ENCODE measurements around the gene SLC22A23.

The SLC22A23 gene

GRCh38 chr6:3237761-3238662 lies 218.8 kb downstream of the SLC22A23 start:
- H3K27me3 ChIP-seq (ENCODE audit: control insufficient read depth, insufficient read depth, low read length, poor library complexity, severe bottlenecking) = no peaks in the 10 kb centered on the region
- no peaks in the 10 kb centered on the region for H3K36me3 ChIP-seq (ENCODE audit: control insufficient read depth, insufficient read depth, low read length)
- H3K4me1 ChIP-seq (ENCODE audit: control insufficient read depth, insufficient read depth, low read length) = no peaks in the 10 kb centered on the region
- H3K4me3 ChIP-seq (ENCODE audit: insufficient read depth, low read depth, low read length) = no peak overlapping the region
- 92 to 94% methylated on average over 24 of the region's 24 CpGs for WGBS, 2 experiments
- no peak overlapping the region for H3K27ac ChIP-seq (ENCODE audit: insufficient read depth, low read depth, low read length, poor library complexity, severe bottlenecking)
- no peaks in the 10 kb centered on the region for H3K9me3 ChIP-seq (ENCODE audit: control insufficient read depth, low read length)

- 92 to 93% methylated on average over 3 of the region's 3 CpGs for WGBS, 2 experiments
- no peaks in the 10 kb centered on the region for H3K36me3 ChIP-seq (ENCODE audit: control insufficient read depth, insufficient read depth, low read length)
- no peak overlapping the region for H3K4me3 ChIP-seq (ENCODE audit: insufficient read depth, low read depth, low read length)
- no peak overlapping the region for H3K27ac ChIP-seq (ENCODE audit: insufficient read depth, low read depth, low read length, poor library complexity, severe bottlenecking)
- H3K27me3 ChIP-seq (ENCODE audit: control insufficient read depth, insufficient read depth, low read length, poor library complexity, severe bottlenecking) = no peaks in the 10 kb centered on the region
- H3K4me1 ChIP-seq (ENCODE audit: control insufficient read depth, insufficient read depth, low read length) = no peaks in the 10 kb centered on the region
- H3K9me3 ChIP-seq (ENCODE audit: control insufficient read depth, low read length) = no peaks in the 10 kb centered on the region
Measured at GRCh38 chr6:3236005-3236404, 220.8 kb downstream of the SLC22A23 start.

- no peaks in the 10 kb centered on the region for H3K9me3 ChIP-seq (ENCODE audit: control insufficient read depth, low read length)
- H3K27me3 ChIP-seq (ENCODE audit: control insufficient read depth, insufficient read depth, low read length, poor library complexity, severe bottlenecking) = peaks cover 2% of the 10 kb centered on the region
- WGBS, 2 experiments = 92 to 93% methylated on average over 2 of the region's 2 CpGs
- peaks cover 5% of the 10 kb centered on the region for H3K4me1 ChIP-seq (ENCODE audit: control insufficient read depth, insufficient read depth, low read length)
- H3K36me3 ChIP-seq (ENCODE audit: control insufficient read depth, insufficient read depth, low read length) = no peaks in the 10 kb centered on the region
- no peak overlapping the region for H3K4me3 ChIP-seq (ENCODE audit: insufficient read depth, low read depth, low read length)
- no peak overlapping the region for H3K27ac ChIP-seq (ENCODE audit: insufficient read depth, low read depth, low read length, poor library complexity, severe bottlenecking)
Measured at GRCh38 chr6:3235486-3235885, 221.4 kb downstream of the SLC22A23 start.

GRCh38 chr6:3233904-3234303 lies 222.9 kb downstream of the SLC22A23 start:
- H3K4me3 ChIP-seq (ENCODE audit: insufficient read depth, low read depth, low read length) = no peak overlapping the region

GRCh38 chr6:3233321-3233720 lies 223.5 kb downstream of the SLC22A23 start:
- Histone ChIP-seq H3K36me3 (ENCODE audit: control insufficient read depth, insufficient read depth, low read length) (no peaks in the 10 kb centered on the region), H3K4me1 (ENCODE audit: control insufficient read depth, insufficient read depth, low read length) (peaks cover 7% of the 10 kb centered on the region), H3K27me3 (ENCODE audit: control insufficient read depth, insufficient read depth, low read length, poor library complexity, severe bottlenecking) (peaks cover 10% of the 10 kb centered on the region), H3K27ac (ENCODE audit: insufficient read depth, low read depth, low read length, poor library complexity, severe bottlenecking) (no peak overlapping the region), H3K9me3 (ENCODE audit: control insufficient read depth, low read length) (no peaks in the 10 kb centered on the region), H3K4me3 (ENCODE audit: insufficient read depth, low read depth, low read length) (no peak overlapping the region)
- 91% methylated on average over 3 of the region's 3 CpGs for WGBS, 2 experiments

More at GRCh38 chr6:3233904-3234303, 222.9 kb downstream of the SLC22A23 start:
- no peaks in the 10 kb centered on the region for H3K36me3 ChIP-seq (ENCODE audit: control insufficient read depth, insufficient read depth, low read length)
- no peak overlapping the region for H3K27ac ChIP-seq (ENCODE audit: insufficient read depth, low read depth, low read length, poor library complexity, severe bottlenecking)
- no peaks in the 10 kb centered on the region for H3K9me3 ChIP-seq (ENCODE audit: control insufficient read depth, low read length)
- H3K4me1 ChIP-seq (ENCODE audit: control insufficient read depth, insufficient read depth, low read length) = peaks cover 7% of the 10 kb centered on the region
- whole genome bisulfite sequencing, 2 experiments = 98% methylated on average over 3 of the region's 3 CpGs
- peaks cover 10% of the 10 kb centered on the region for H3K27me3 ChIP-seq (ENCODE audit: control insufficient read depth, insufficient read depth, low read length, poor library complexity, severe bottlenecking)

- Histone ChIP-seq H3K27ac (ENCODE audit: insufficient read depth, low read depth, low read length, poor library complexity, severe bottlenecking) (peak overlapping the region; percentile 85), H3K36me3 (ENCODE audit: control insufficient read depth, insufficient read depth, low read length) (no peaks in the 10 kb centered on the region), H3K4me1 (ENCODE audit: control insufficient read depth, insufficient read depth, low read length) (peaks cover 7% of the 10 kb centered on the region), H3K4me3 (ENCODE audit: insufficient read depth, low read depth, low read length) (peak overlapping the region; percentile 95), H3K27me3 (ENCODE audit: control insufficient read depth, insufficient read depth, low read length, poor library complexity, severe bottlenecking) (peaks cover 10% of the 10 kb centered on the region), H3K9me3 (ENCODE audit: control insufficient read depth, low read length) (no peaks in the 10 kb centered on the region)
- 17 to 20% methylated on average over 22 to 23 of the region's 23 CpGs for WGBS, 2 experiments
Measured at GRCh38 chr6:3232017-3232945, 224.6 kb downstream of the SLC22A23 start.

GRCh38 chr6:3231247-3232016 lies 225.4 kb downstream of the SLC22A23 start:
- H3K9me3 ChIP-seq (ENCODE audit: control insufficient read depth, low read length) = no peaks in the 10 kb centered on the region
- peak overlapping the region; percentile 95 for H3K4me3 ChIP-seq (ENCODE audit: insufficient read depth, low read depth, low read length)
- H3K27me3 ChIP-seq (ENCODE audit: control insufficient read depth, insufficient read depth, low read length, poor library complexity, severe bottlenecking) = peaks cover 10% of the 10 kb centered on the region
- peaks cover 7% of the 10 kb centered on the region for H3K4me1 ChIP-seq (ENCODE audit: control insufficient read depth, insufficient read depth, low read length)
- peak overlapping the region; percentile 85 for H3K27ac ChIP-seq (ENCODE audit: insufficient read depth, low read depth, low read length, poor library complexity, severe bottlenecking)
- 0 to 1% methylated on average over 47 of the region's 47 CpGs for WGBS, 2 experiments
- H3K36me3 ChIP-seq (ENCODE audit: control insufficient read depth, insufficient read depth, low read length) = no peaks in the 10 kb centered on the region

GRCh38 chr6:3230900-3231246 lies 226.0 kb downstream of the SLC22A23 start:
- Histone ChIP-seq H3K27me3 (ENCODE audit: control insufficient read depth, insufficient read depth, low read length, poor library complexity, severe bottlenecking) (peaks cover 10% of the 10 kb centered on the region), H3K36me3 (ENCODE audit: control insufficient read depth, insufficient read depth, low read length) (no peaks in the 10 kb centered on the region), H3K4me3 (ENCODE audit: insufficient read depth, low read depth, low read length) (peak overlapping the region; percentile 95), H3K27ac (ENCODE audit: insufficient read depth, low read depth, low read length, poor library complexity, severe bottlenecking) (peak overlapping the region; percentile 85), H3K9me3 (ENCODE audit: control insufficient read depth, low read length) (no peaks in the 10 kb centered on the region), H3K4me1 (ENCODE audit: control insufficient read depth, insufficient read depth, low read length) (peaks cover 10% of the 10 kb centered on the region)
- WGBS, 2 experiments = 0% methylated on average over 11 of the region's 11 CpGs

GRCh38 chr6:3230256-3230882 lies 226.5 kb downstream of the SLC22A23 start:
- peak overlapping the region; percentile 95 for H3K4me3 ChIP-seq (ENCODE audit: insufficient read depth, low read depth, low read length)
- H3K36me3 ChIP-seq (ENCODE audit: control insufficient read depth, insufficient read depth, low read length) = no peaks in the 10 kb centered on the region
- H3K4me1 ChIP-seq (ENCODE audit: control insufficient read depth, insufficient read depth, low read length) = peaks cover 11% of the 10 kb centered on the region
- H3K27me3 ChIP-seq (ENCODE audit: control insufficient read depth, insufficient read depth, low read length, poor library complexity, severe bottlenecking) = peaks cover 10% of the 10 kb centered on the region
- H3K27ac ChIP-seq (ENCODE audit: insufficient read depth, low read depth, low read length, poor library complexity, severe bottlenecking) = peak overlapping the region; percentile 93
- no peaks in the 10 kb centered on the region for H3K9me3 ChIP-seq (ENCODE audit: control insufficient read depth, low read length)
- WGBS, 2 experiments = 42 to 47% methylated on average over 10 of the region's 11 CpGs

Measured in ectodermal cell (in vitro differentiated cells).